GM19438 (cell line): ENCODE data around the gene ATP2B3.

ENCODE experiments used
- ATAC-seq: cut with Tn5 transposase; IDR thresholded peaks from one replicate; pipeline ENCODE4 v1.9.1; 2021; ENCODE audit warnings: low read depth; ENCODE audit not compliant: unreplicated experiment

Gene ATP2B3

GRCh38 chrX:153517423-153517822, at the start of gene ATP2B3:
ATP2B3 (plus strand) TSS chrX:153517642; CDS start chrX:153536248, 18,606 bp downstream.
- no peak for ATAC-seq

DNA sequence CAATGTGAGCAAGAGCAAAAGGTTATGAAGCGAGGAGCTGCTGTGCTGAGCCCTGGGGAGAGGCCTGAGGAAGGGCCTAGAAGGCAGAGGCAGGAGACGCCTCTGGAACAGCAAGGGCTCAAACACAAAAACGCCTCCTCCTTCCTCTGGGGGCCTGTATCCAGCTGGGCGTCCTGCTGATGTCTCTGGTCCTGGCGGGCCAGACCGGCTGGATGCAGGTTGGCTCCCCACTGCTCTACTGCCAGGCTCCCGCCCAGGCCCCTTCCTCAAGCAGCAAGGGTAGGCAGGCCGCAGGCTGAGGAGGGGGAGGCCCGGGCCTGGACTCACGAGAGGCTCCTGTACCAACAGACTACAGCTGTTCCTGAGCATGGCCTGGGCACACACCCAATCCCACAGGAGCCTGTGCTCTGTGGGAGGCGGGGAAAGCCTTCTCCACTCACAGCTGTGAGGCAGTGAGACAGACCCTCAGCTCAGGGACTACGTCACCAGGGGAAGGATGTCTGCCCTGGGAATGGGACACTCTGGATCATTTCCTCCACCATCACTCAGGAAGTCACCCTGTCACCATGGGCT, 49.3 kb upstream of the ATP2B3 start:
- no peak for ATAC-seq

- peak; percentile 42 for ATAC-seq
Measured at GRCh38 chrX:153469811-153470410, 47.5 kb upstream of the ATP2B3 start.

GRCh38 chrX:153470411-153471363, 46.8 kb upstream of the ATP2B3 start, which contains the start of gene HAUS7:
HAUS7 (minus strand) TSS chrX:153470576; CDS start chrX:153470557, 19 bp downstream.
- ATAC-seq = peak; percentile 78

DNA sequence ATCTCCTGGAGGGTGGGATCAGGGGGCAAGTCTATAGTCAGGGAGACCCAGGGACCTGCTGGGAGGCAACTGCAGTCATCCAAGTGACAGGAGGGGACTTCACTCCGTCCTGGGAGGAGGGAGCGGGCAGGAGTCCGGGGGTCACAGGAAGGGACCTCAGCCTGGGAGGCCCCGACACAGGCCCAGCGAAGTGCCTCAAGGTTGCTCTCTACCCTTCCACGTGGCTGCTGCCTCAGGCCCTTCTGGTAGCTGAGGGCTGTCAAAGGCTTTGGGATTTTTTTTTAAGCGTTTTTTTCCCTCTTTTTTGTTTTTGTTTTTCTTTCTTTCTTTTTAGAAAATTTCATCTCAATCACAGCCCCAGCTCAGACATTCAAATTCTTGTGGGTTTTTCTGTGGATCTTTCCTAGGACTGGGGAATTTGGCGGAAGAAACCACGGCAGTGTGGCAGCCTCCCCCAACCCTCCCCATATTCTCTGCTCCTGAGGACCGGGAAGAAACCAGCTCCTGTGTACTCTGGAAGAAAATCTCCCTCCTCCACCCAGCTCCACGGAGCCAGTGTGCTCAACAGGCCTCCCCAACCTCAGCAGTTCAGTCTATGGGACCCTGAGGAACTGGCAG, 45.7 kb upstream of the ATP2B3 start:
- no peak for ATAC-seq

GRCh38 chrX:153473126-153473525, 44.3 kb upstream of the ATP2B3 start:
- ATAC-seq = no peak

DNA sequence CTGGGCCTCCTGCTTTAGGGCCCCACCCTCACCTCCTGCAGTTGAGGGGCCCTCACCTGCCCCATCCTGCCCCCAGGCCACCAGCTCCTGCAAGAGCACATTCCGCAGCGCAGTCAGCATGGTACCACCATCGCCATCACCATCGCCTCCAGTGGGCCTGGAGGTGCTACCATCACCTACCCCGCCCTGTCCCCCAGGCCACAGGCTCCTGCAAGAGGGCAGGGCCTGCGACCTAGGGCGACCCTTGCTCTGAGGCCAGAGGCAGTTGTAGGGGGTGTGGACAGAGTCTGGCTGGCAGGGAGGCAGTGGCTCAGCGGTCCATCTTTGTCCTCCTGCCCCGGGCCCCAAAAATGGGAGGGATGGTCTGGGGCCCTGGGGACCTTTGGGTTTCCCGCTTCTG, 43.2 kb upstream of the ATP2B3 start:
- no peak for ATAC-seq

- ATAC-seq = no peak
Measured at GRCh38 chrX:153474718-153475117, 42.7 kb upstream of the ATP2B3 start.

- ATAC-seq = no peak
Measured at GRCh38 chrX:153475271-153475670, 42.2 kb upstream of the ATP2B3 start.

DNA sequence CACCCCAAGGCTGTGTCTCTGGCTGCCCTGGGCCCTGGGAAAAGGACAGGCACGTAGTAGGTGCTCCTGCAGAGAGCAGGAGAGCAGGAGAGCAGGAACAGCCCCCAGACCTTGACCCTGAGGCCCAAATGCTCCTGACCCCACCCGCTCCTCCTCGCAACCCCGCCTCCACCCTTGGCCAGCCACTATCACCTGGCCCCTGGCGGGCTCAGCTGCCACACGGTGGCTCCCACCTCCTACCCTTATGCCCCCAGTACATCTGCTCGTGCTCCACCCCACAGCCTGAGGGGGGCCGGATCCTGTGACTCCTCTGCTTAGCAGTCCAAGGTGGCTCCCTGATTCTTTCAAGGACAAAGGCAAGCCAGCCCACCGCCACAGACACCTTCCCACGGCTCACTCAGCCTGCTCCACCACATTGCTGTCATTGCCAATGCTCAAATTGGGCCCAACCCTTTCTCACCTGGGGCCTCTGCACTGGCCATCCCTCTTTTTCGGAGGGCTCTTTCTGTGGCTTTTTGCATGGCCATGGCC, 41.6 kb upstream of the ATP2B3 start:
- no peak for ATAC-seq

- ATAC-seq = no peak
Measured at GRCh38 chrX:153476666-153477363, 40.6 kb upstream of the ATP2B3 start.

- no peak for ATAC-seq
Measured at GRCh38 chrX:153477364-153477857, 40.0 kb upstream of the ATP2B3 start.

- ATAC-seq = no peak
Measured at GRCh38 chrX:153477901-153478300, 39.5 kb upstream of the ATP2B3 start.

GRCh38 chrX:153478746-153479145, 38.7 kb upstream of the ATP2B3 start:
- ATAC-seq = no peak

DNA sequence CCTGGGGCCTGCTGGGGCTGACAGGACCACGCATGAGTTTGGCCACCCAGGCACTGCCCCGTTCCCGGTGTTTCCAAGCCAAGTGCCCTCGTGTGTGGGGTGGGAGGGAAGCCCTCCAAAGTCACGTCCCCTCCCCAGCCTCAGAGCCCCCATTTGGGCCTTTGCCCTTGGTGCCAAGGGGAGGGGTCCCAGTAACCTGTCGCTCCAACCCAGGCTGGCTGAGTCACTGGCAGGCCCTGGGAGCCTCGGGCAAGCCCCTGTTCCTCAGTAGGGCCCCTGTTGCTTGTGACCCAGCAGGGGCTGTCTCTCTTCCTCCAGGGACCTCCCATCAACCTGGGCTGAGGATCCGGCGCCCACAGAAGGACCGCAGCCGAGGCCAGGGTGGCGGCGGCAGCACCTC, 36.4 kb upstream of the ATP2B3 start:
- ATAC-seq = no peak

DNA sequence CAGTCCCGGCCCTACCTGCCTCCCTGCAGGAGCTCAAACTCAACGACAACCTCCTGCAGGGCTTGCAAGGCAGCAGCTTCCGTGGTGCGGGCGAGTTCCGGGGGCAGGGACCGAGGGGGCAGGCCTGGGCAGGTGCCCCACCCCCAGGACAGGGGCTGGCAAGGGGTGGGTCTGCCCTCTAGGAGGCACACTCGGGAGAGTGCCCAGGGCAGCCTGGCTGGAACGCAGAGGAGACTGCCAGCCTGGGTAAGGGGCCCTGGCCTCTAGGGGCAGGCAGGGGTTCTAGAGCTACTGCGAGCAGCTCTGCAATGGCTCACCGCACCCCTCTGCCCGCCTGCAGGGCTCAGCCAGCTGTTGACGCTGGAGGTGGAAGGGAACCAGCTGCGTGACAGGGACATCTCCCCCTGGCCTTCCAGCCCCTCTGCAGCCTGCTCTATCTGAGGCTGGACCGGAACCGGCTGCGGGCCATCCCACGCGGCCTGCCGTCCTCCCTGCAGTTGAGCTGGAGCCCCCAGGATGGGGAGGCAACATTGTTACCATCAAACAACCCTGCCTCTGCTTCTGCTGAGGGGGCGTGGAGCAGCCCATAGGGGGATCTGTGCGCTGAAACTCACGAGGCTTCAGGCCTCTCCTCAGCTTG, 34.9 kb upstream of the ATP2B3 start:
- no peak for ATAC-seq

DNA sequence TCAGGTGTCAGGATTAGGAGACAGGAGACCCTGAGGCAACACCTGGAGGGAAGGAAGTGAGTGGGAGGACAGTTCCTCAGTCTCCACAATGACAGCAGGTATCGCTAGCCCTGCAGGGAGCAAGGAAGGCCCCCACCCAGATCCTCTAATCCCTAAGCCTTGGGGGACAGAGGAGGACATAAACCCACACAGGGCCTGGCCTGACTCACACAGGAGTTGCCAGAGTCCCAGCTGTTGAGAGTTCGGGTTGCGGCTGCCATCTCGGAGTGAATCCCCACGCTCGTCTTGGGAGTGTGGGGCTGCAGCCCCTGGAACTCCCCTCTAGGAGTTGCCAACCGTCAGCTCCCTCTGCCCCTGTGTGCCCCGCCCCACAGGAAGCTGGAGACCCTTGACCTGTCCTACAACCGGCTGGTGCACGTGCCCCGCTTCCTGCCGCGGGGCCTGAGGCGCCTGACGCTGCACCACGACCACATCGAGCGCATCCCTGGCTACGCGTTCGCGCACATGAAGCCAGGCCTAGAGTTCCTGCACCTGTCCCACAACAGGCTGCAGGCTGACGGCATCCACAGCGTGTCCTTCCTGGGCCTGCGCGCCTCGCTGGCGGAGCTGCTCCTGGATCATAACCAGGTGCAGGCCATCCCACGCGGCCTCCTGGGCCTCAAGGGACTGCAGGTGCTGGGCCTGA, 31.9 kb upstream of the ATP2B3 start:
- no peak for ATAC-seq

DNA sequence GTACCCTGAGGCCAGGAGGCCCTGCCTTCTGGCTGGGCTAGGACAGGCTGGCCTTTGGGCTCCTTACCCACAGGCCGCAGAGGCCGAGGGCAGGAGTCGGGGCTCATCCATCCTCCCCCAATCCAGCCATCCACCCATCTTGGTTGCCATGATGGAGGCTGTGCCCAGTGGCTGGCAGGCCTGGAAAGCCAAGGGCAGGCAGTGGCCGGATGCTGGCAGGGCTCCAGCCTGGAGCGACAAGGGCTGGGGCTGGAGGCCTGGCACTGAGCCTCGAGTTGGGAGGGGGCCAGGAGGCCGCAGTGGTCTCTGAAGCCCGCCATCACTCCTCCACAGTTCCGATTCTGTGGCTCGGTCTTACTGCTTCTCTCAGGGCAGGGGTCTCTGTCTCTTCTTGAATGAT, 31.3 kb upstream of the ATP2B3 start:
- ATAC-seq = no peak

DNA sequence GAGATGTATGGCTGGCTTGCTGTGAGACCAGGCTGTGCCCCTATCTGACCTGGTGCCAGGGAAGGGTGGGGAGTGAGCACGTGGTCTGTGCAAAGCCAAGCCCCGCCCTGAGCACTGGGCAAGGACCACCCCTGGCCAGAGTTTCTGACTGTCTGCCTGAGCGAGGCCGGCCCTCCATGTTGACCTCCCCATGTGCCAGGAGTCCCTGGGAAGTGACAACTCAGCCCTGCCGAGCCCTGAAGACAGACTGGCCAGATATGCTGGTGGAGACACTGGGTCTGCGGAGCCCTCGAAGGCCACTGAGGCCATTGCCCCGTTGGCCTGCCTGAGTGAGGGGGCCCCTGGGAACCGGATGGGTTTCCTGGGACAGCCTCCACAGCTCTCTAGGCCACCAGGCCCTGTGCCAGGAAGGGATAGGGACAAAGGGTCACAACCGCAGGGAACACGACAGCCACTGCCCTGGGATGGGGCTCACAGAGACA, 29.8 kb upstream of the ATP2B3 start:
- no peak for ATAC-seq
